Karpas-422 (cell line): ENCODE measurements around the gene IGFALS. TPM values are rescaled to one million over a fixed set of nuclear protein-coding genes. Genes with fewer than 3 reads are reported as not detected.

Source experiments
- DNase-seq: peaks from one replicate; pipeline ENCODE4 v3.0.0-alpha.2; 2015
- H2AFZ ChIP-seq: fragments of 200-600 bp; sonication (generic); 2 replicates; pipeline ENCODE4 v1.6.1; 2014; ENCODE audit warnings: antibody characterized with exemption, low read length, mixed read lengths
- H3K27ac ChIP-seq: fragments of 200-600 bp; sonication (generic); 2 replicates; pipeline ENCODE4 v1.5.1; 2014; ENCODE audit warnings: mild to moderate bottlenecking, low read length, moderate library complexity
- H3K27me3 ChIP-seq: fragments of 200-600 bp; sonication (generic); 2 replicates; pipeline ENCODE4 v1.6.1; 2014; ENCODE audit warnings: low read length, mixed read lengths
- H3K36me3 ChIP-seq: fragments of 200-600 bp; sonication (generic); 2 replicates; pipeline ENCODE4 v1.6.1; 2014; ENCODE audit warnings: low read length, mixed read lengths; ENCODE audit not compliant: insufficient read depth
- H3K4me1 ChIP-seq: fragments of 200-600 bp; sonication (generic); 2 replicates; pipeline ENCODE4 v1.6.1; 2014; ENCODE audit warnings: mild to moderate bottlenecking, low read length, mixed read lengths
- H3K4me2 ChIP-seq: fragments of 200-600 bp; sonication (generic); 2 replicates; pipeline ENCODE4 v1.6.1; 2014; ENCODE audit warnings: low read length, low read depth, mild to moderate bottlenecking; ENCODE audit not compliant: poor library complexity, severe bottlenecking
- H3K4me3 ChIP-seq: fragments of 200-600 bp; sonication (generic); 2 replicates; pipeline ENCODE4 v1.5.1; 2014; ENCODE audit warnings: mild to moderate bottlenecking, antibody characterized with exemption, low read length, mixed read lengths
- H3K79me2 ChIP-seq: fragments of 200-600 bp; sonication (generic); 2 replicates; pipeline ENCODE4 v1.6.1; 2014; ENCODE audit warnings: mild to moderate bottlenecking, low read length, mixed read lengths
- H3K9ac ChIP-seq: fragments of 200-600 bp; sonication (generic); 2 replicates; pipeline ENCODE4 v1.6.0; 2014; ENCODE audit warnings: low read length
- H3K9me2 ChIP-seq: fragments of 200-600 bp; sonication (generic), shearing (Covaris generic); replicated peaks from 2 replicates; pipeline ENCODE4 v1.6.0; 2014; ENCODE audit warnings: mild to moderate bottlenecking, low read length, moderate library complexity; ENCODE audit not compliant: insufficient read depth
- H3K9me3 ChIP-seq: fragments of 300-700, 200-600 bp; sonication (generic); 2 replicates; pipeline ENCODE4 v1.6.1; 2014; ENCODE audit warnings: low read length, mixed read lengths
- H4K20me1 ChIP-seq: fragments of 200-600 bp; sonication (generic); 2 replicates; pipeline ENCODE4 v1.6.1; 2014; ENCODE audit warnings: mild to moderate bottlenecking, antibody characterized with exemption, low read length, low read depth; ENCODE audit not compliant: insufficient read depth
- total RNA-seq: library from RNA; depleted of rRNA; stranded (reverse); fragments of >200 nt; shearing (Covaris generic); gene quantifications from 2 replicates; pipeline ENCODE4 v1.2.3, GENCODE V29; 2014; ENCODE audit warnings: low replicate concordance

The IGFALS gene
- total RNA-seq, 1 experiment from 2014 or later, result not detected

DNA sequence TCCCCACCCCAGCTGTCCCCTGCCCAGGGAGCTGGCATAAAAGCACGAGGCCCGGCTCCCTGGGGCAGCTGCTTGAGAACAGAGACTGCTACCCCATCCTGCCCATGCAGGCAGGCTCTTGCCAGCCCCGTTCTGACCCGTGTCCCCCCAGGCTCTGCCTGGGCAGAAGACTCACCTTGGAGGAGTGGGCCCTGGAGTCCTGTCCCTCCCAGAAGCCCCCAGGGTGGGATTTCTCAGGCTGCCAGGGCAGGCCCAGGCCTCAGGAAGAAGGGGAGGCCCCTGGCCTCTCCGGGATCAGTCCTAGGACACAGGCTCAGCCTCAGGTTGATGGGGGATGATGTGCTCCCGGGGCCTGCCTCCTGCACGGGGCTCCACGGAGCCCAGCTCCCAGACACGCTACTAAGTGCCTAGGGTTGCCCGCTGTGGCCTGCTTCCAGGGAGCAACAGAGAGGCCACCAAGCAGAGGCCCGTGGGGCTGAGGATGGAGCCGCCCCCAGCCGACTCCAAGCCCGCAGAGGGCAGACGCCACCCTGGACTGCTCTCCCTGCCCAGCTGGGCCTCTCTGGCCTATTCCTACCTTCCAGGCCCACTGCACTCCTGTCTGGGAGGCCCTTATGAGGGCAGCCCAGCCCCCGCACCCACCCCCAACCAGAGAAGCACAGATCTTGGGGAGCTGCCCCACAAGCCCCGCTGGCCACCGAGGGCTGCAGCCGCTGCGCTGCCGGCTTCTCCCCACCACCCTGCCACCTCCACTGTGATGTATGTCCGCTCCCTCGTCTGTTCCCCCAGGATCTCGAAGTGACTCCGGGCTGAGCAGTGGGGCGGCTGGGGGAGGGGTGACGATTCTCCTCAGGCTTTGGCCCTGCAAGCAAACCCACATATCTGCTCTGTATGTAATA, 23.9 kb downstream of the IGFALS start:
- Histone ChIP-seq H3K27ac (peak overlapping the region; percentile 68; the same call in 1 of the 2 replicates), H3K4me3 (peak overlapping the region; percentile 86), H3K9ac (peak overlapping the region; percentile 93)

GRCh38 chr16:1768767-1769401, 24.6 kb downstream of the IGFALS start:
- peak; percentile 59 for DNase-seq
- Histone ChIP-seq H3K9ac (peak overlapping the region; percentile 20; the same call in 1 of the 2 replicates), H3K4me2 (no peak overlapping the region), H3K4me3 (no peak overlapping the region), H3K27me3 (no peaks in the 10 kb centered on the region), H3K36me3 (no peaks in the 10 kb centered on the region; the same call in none of the 2 replicates), H3K4me1 (peaks cover 18% of the 10 kb centered on the region), H3K9me3 (no peaks in the 10 kb centered on the region), H3K27ac (no peak overlapping the region), H3K79me2 (peaks cover 33% of the 10 kb centered on the region), H2AFZ (no peak overlapping the region), H4K20me1 (peaks cover 12% of the 10 kb centered on the region), H3K9me2 (no peaks in the 10 kb centered on the region)

More for the DNA sequence above, 23.9 kb downstream of the IGFALS start:
- DNase-seq, result peak; percentile 53
- no peak overlapping the region for H2AFZ ChIP-seq
- peaks cover 41% of the 10 kb centered on the region for H3K79me2 ChIP-seq
- peaks cover 26% of the 10 kb centered on the region for H3K4me1 ChIP-seq
- peaks cover 17% of the 10 kb centered on the region for H4K20me1 ChIP-seq
- no peaks in the 10 kb centered on the region for H3K9me3 ChIP-seq
- no peaks in the 10 kb centered on the region for H3K9me2 ChIP-seq
- H3K4me2 ChIP-seq, result peak overlapping the region; percentile 97
- no peaks in the 10 kb centered on the region for H3K27me3 ChIP-seq
- no peaks in the 10 kb centered on the region; the same call in none of the 2 replicates for H3K36me3 ChIP-seq

DNA sequence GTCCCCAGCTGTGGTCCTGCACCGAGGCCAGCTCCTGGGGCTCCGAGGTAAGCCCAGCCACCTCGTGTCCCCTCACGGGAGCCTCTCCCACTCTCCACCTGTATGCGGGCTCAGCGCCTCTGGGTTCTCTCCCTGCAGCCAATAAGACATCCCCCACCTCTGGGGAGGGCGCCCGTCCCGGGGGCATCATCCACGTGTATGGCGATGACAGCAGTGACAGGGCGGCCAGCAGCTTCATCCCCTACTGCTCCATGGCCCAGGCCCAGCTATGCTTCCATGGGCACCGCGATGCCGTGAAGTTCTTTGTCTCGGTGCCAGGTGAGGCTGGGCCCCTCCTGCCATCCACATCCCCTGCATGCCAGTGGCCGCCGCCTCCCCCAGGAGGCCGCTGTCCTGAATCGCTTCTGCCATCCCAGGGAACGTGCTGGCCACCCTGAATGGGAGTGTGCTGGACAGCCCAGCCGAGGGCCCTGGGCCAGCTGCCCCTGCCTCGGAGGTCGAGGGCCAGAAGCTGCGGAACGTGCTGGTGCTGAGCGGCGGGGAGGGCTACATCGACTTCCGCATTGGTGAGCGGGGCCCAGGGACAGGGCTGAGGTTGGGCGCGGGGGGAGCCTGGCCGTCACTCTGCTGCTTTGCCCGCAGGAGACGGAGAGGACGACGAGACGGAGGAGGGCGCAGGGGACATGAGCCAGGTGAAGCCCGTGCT, 25.3 kb downstream of the IGFALS start:
- DNase-seq, result no peak
- H3K4me3 ChIP-seq, result no peak overlapping the region
- H3K9me3 ChIP-seq, result no peaks in the 10 kb centered on the region
- H2AFZ ChIP-seq, result no peak overlapping the region
- no peak overlapping the region for H3K4me2 ChIP-seq
- no peaks in the 10 kb centered on the region for H3K27me3 ChIP-seq
- H3K9me2 ChIP-seq, result no peaks in the 10 kb centered on the region
- H3K79me2 ChIP-seq, result peaks cover 27% of the 10 kb centered on the region
- H3K4me1 ChIP-seq, result peaks cover 16% of the 10 kb centered on the region
- no peaks in the 10 kb centered on the region; the same call in none of the 2 replicates for H3K36me3 ChIP-seq
- H3K9ac ChIP-seq, result no peak overlapping the region
- peaks cover 9% of the 10 kb centered on the region; the same call in 1 of the 2 replicates for H4K20me1 ChIP-seq
- no peak overlapping the region for H3K27ac ChIP-seq

DNA sequence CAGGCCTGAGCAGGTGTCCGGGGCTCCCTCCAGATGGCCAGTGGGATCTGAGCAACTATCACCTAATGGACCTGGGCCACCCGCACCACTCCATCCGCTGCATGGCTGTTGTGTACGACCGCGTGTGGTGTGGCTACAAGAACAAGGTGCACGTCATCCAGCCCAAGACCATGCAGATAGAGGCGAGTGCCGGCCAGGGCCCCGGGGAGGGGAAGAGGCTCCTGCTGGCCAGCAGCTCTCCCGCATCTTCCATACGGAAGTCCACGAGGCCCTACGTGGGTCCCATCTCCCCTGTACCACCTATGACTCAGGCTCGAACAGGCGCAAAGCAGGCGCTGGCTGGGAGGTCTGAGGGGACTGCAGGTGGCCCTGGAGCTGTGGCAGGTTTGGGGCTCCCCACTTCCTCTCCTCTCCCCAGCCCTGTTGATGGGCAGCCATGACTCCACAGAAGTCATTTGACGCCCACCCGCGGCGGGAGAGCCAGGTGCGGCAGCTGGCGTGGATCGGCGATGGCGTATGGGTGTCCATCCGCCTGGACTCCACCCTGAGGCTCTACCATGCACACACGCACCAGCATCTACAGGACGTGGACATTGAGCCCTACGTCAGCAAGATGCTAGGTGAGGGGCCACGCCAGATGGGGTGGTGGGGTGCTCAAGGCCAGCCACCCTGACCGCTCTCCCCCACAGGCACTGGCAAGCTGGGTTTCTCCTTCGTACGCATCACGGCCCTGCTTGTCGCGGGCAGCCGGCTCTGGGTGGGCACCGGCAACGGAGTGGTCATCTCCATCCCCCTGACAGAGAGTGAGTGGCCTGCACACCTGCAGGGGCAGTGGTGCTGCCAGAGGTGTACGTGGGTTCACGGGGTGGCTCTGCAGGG, 26.1 kb downstream of the IGFALS start:
- DNase-seq, result no peak
- no peak overlapping the region for H3K27ac ChIP-seq
- H3K4me2 ChIP-seq, result no peak overlapping the region
- H3K9me2 ChIP-seq, result no peaks in the 10 kb centered on the region
- no peaks in the 10 kb centered on the region for H3K27me3 ChIP-seq
- no peak overlapping the region for H2AFZ ChIP-seq
- H3K4me3 ChIP-seq, result no peak overlapping the region
- peaks cover 16% of the 10 kb centered on the region for H3K4me1 ChIP-seq
- peaks cover 20% of the 10 kb centered on the region for H3K79me2 ChIP-seq
- H3K36me3 ChIP-seq, result no peaks in the 10 kb centered on the region; the same call in none of the 2 replicates
- no peak overlapping the region for H3K9ac ChIP-seq
- no peaks in the 10 kb centered on the region for H3K9me3 ChIP-seq
- H4K20me1 ChIP-seq, result peaks cover 9% of the 10 kb centered on the region; the same call in 1 of the 2 replicates

DNA sequence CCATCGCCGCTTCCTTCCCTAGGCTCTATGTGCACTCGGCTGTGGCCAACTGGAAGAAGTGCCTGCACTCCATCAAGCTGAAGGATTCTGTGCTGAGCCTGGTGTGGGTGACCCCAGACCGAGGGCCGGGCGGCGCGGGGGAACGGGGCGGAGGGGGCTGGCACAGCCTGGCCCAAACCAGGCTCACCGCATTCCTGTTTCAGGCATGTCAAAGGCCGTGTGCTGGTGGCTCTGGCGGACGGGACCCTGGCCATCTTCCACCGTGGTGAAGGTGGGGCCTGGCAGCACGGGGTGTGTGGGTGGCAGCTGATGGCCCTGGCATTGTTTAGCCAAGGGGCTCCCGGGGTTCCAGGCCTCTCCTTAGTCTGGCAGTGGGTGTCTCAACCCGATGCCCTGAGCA, 26.8 kb downstream of the IGFALS start:
- Histone ChIP-seq H4K20me1 (peaks cover 7% of the 10 kb centered on the region; the same call in 1 of the 2 replicates), H3K9me3 (no peaks in the 10 kb centered on the region), H3K36me3 (no peaks in the 10 kb centered on the region; the same call in none of the 2 replicates), H3K9me2 (no peaks in the 10 kb centered on the region), H3K27ac (no peak overlapping the region), H3K79me2 (peaks cover 14% of the 10 kb centered on the region), H3K27me3 (no peaks in the 10 kb centered on the region), H3K4me1 (peaks cover 16% of the 10 kb centered on the region), H2AFZ (no peak overlapping the region), H3K4me3 (no peak overlapping the region), H3K4me2 (no peak overlapping the region), H3K9ac (no peak overlapping the region)
- DNase-seq, result no peak

DNA sequence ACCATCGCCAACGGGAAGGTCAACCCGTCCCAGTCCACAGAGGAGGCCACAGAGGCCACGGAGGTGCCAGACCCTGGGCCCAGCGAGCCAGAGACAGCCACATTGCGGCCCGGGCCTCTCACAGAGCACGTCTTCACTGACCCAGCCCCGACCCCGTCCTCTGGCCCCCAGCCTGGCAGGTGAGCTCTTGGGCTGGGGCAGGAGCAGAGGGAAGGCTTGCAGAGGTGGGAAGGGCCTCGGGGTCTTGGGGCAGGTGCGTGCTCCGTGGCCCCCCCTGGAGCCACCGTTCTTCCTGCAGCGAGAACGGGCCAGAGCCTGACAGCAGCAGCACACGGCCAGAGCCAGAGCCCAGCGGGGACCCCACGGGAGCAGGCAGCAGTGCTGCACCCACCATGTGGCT, 27.3 kb downstream of the IGFALS start:
- no peak for DNase-seq

GRCh38 chr16:1765826-1766225, 27.7 kb downstream of the IGFALS start:
- Histone ChIP-seq H3K9me2 (no peaks in the 10 kb centered on the region), H3K4me3 (no peak overlapping the region), H3K4me2 (no peak overlapping the region), H3K27ac (no peak overlapping the region), H4K20me1 (peaks cover 6% of the 10 kb centered on the region; the same call in 1 of the 2 replicates), H3K4me1 (peaks cover 16% of the 10 kb centered on the region), H3K9ac (no peak overlapping the region), H2AFZ (no peak overlapping the region), H3K36me3 (no peaks in the 10 kb centered on the region; the same call in 1 of the 2 replicates), H3K79me2 (peaks cover 7% of the 10 kb centered on the region; the same call in 1 of the 2 replicates), H3K27me3 (no peaks in the 10 kb centered on the region), H3K9me3 (no peaks in the 10 kb centered on the region)
- DNase-seq, result no peak

More for the DNA sequence above, 27.3 kb downstream of the IGFALS start:
- Histone ChIP-seq H3K9ac (no peak overlapping the region), H3K4me1 (peaks cover 16% of the 10 kb centered on the region), H3K36me3 (no peaks in the 10 kb centered on the region; the same call in 1 of the 2 replicates), H3K27ac (no peak overlapping the region), H3K9me2 (no peaks in the 10 kb centered on the region), H2AFZ (no peak overlapping the region), H3K4me2 (no peak overlapping the region), H3K4me3 (no peak overlapping the region), H3K27me3 (no peaks in the 10 kb centered on the region), H3K79me2 (peaks cover 11% of the 10 kb centered on the region; the same call in 1 of the 2 replicates), H3K9me3 (no peaks in the 10 kb centered on the region), H4K20me1 (peaks cover 6% of the 10 kb centered on the region; the same call in 1 of the 2 replicates)
